A673 (cell line): Measurements from ENCODE around the gene MDFIC.

Experiments
- CTCF ChIP-seq: fragments of 300-800, 200-600 bp; sonication (generic); conservative IDR thresholded peaks from 2 replicates; pipeline ENCODE4 v1.5.1; 2017; ENCODE audit warnings: low read depth, mild to moderate bottlenecking, antibody characterized with exemption, low read length, moderate library complexity, mixed read lengths
- EZH2 ChIP-seq: fragments of 200-600 bp; sonication (generic); IDR thresholded peaks from 2 replicates; pipeline ENCODE4 v1.6.1; 2017; ENCODE audit warnings: borderline replicate concordance, low read depth, mild to moderate bottlenecking, mixed read lengths, antibody characterized with exemption, low read length; ENCODE audit not compliant: poor library complexity, severe bottlenecking

- TF ChIP-seq CTCF: no peak
- no peak for TF ChIP-seq EZH2
Measured at GRCh38 chr7:115066634-115067033, 144.7 kb downstream of the MDFIC start.
